ENCODE data around the gene FGF14. TPM values are rescaled to one million over a fixed set of nuclear protein-coding genes. Genes with fewer than 3 reads are reported as not detected.

The FGF14 gene
- total RNA-seq, 1 experiment from 2014 or later, result not detected

- intact Hi-C loops (cut with micrococcal nuclease), result no loop called here
- TF ChIP-seq EZH2 (IDR thresholded peaks at IDR 0.05; ENCODE audit: low read length, unreplicated experiment) (no peak), EZH2phosphoT487 (IDR thresholded peaks at IDR 0.05; ENCODE audit: borderline replicate concordance, low read length) (no peak), CTCF (conservative IDR thresholded peaks at IDR 0.05; ENCODE audit: low read depth, low read length) (no peak)
- ChIA-PET POLR2A (ENCODE audit: unreplicated experiment) (no interaction called here), CTCF (no interaction called here)
- no peaks in the 10 kb centered on the region for H3K4me1 ChIP-seq (ENCODE audit: insufficient read depth, low read length)
- H3K9ac ChIP-seq (ENCODE audit: low read length), result no peak overlapping the region
- H3F3A ChIP-seq (ENCODE audit: low read length, unreplicated experiment), result no peaks in the 10 kb centered on the region
- no TSS peak for BruUV-seq (replicated peaks)
- H3K9me3 ChIP-seq (ENCODE audit: low read length), result no peaks in the 10 kb centered on the region
- H3K4me3 ChIP-seq (ENCODE audit: low read length), result no peak overlapping the region
- H3K4me2 ChIP-seq (ENCODE audit: low read length), result no peak overlapping the region
- no peak overlapping the region for H3K27ac ChIP-seq (ENCODE audit: low read length)
- H3K9me2 ChIP-seq (replicated peaks; ENCODE audit: low read length), result no peaks in the 10 kb centered on the region
- no peaks in the 10 kb centered on the region for H3K27me3 ChIP-seq (ENCODE audit: low read length)
- no peaks in the 10 kb centered on the region for H3K79me2 ChIP-seq (ENCODE audit: low read length)
- H2AFZ ChIP-seq (ENCODE audit: low read length), result no peak overlapping the region
- no peaks in the 10 kb centered on the region for H4K20me1 ChIP-seq (ENCODE audit: low read length)
- H3K36me3 ChIP-seq (ENCODE audit: low read depth, low read length), result no peaks in the 10 kb centered on the region
- ATAC-seq (no peak), DNase-seq (no peak)
These were observed 413.7 kb downstream of the FGF14 start for GRCh38 chr13:101988140-101988539.

- Histone ChIP-seq H3K27me3 (ENCODE audit: low read length) (peaks cover 6% of the 10 kb centered on the region; the same call in 1 of the 2 replicates), H3K9me2 (replicated peaks; ENCODE audit: low read length) (no peaks in the 10 kb centered on the region), H3K27ac (ENCODE audit: low read length) (no peak overlapping the region), H3F3A (ENCODE audit: low read length, unreplicated experiment) (no peaks in the 10 kb centered on the region), H2AFZ (ENCODE audit: low read length) (no peak overlapping the region), H3K9me3 (ENCODE audit: low read length) (no peaks in the 10 kb centered on the region), H4K20me1 (ENCODE audit: low read length) (no peaks in the 10 kb centered on the region), H3K79me2 (ENCODE audit: low read length) (no peaks in the 10 kb centered on the region), H3K4me1 (ENCODE audit: insufficient read depth, low read length) (no peaks in the 10 kb centered on the region), H3K36me3 (ENCODE audit: low read depth, low read length) (no peaks in the 10 kb centered on the region), H3K4me2 (ENCODE audit: low read length) (no peak overlapping the region), H3K4me3 (ENCODE audit: low read length) (no peak overlapping the region), H3K9ac (ENCODE audit: low read length) (no peak overlapping the region)
- ATAC-seq (no peak), DNase-seq (no peak)
- intact Hi-C loops (cut with micrococcal nuclease), result no loop called here
- ChIA-PET CTCF (no interaction called here), POLR2A (ENCODE audit: unreplicated experiment) (no interaction called here)
- no TSS peak for BruUV-seq (replicated peaks)
- TF ChIP-seq EZH2 (IDR thresholded peaks at IDR 0.05; ENCODE audit: low read length, unreplicated experiment) (no peak), EZH2phosphoT487 (IDR thresholded peaks at IDR 0.05; ENCODE audit: borderline replicate concordance, low read length) (no peak), CTCF (conservative IDR thresholded peaks at IDR 0.05; ENCODE audit: low read depth, low read length) (no peak)
These were observed 415.5 kb downstream of the FGF14 start for GRCh38 chr13:101986316-101986715.

GRCh38 chr13:101985321-101985720, 416.5 kb downstream of the FGF14 start:
- Histone ChIP-seq H3K4me3 (ENCODE audit: low read length) (no peak overlapping the region), H3K27me3 (ENCODE audit: low read length) (peaks cover 11% of the 10 kb centered on the region; the same call in 1 of the 2 replicates), H3K9ac (ENCODE audit: low read length) (no peak overlapping the region), H3K4me1 (ENCODE audit: insufficient read depth, low read length) (no peaks in the 10 kb centered on the region), H2AFZ (ENCODE audit: low read length) (no peak overlapping the region), H4K20me1 (ENCODE audit: low read length) (no peaks in the 10 kb centered on the region), H3K9me2 (replicated peaks; ENCODE audit: low read length) (no peaks in the 10 kb centered on the region), H3K36me3 (ENCODE audit: low read depth, low read length) (no peaks in the 10 kb centered on the region), H3K79me2 (ENCODE audit: low read length) (no peaks in the 10 kb centered on the region), H3K9me3 (ENCODE audit: low read length) (no peaks in the 10 kb centered on the region), H3K27ac (ENCODE audit: low read length) (no peak overlapping the region), H3F3A (ENCODE audit: low read length, unreplicated experiment) (no peaks in the 10 kb centered on the region), H3K4me2 (ENCODE audit: low read length) (no peak overlapping the region)
- TF ChIP-seq EZH2 (IDR thresholded peaks at IDR 0.05; ENCODE audit: low read length, unreplicated experiment), result no peak
- TF ChIP-seq CTCF (conservative IDR thresholded peaks at IDR 0.05; ENCODE audit: low read depth, low read length), result no peak
- no peak for TF ChIP-seq EZH2phosphoT487 (IDR thresholded peaks at IDR 0.05; ENCODE audit: borderline replicate concordance, low read length)
- intact Hi-C loops (cut with micrococcal nuclease), result no loop called here
- POLR2A ChIA-PET (ENCODE audit: unreplicated experiment), result no interaction called here
- CTCF ChIA-PET, result no interaction called here
- no TSS peak for BruUV-seq (replicated peaks)
- no peak for ATAC-seq
- DNase-seq, result no peak

All from PC-3 (cell line).